TTC549 (cell line): ENCODE measurements around the gene WDR82.

Source experiments
- FAIRE-seq: peaks from 2 replicates; lab custom pipeline; 2012; peaks lifted over from hg19 to GRCh38; lab: Jason Lieb, UNC

Gene WDR82

GRCh38 chr3:52222319-52223221 is 55.9 kb downstream of the WDR82 start:
- FAIRE-seq, result no peak

GRCh38 chr3:52221563-52222318 is 56.7 kb downstream of the WDR82 start:
- FAIRE-seq, result no peak

DNA sequence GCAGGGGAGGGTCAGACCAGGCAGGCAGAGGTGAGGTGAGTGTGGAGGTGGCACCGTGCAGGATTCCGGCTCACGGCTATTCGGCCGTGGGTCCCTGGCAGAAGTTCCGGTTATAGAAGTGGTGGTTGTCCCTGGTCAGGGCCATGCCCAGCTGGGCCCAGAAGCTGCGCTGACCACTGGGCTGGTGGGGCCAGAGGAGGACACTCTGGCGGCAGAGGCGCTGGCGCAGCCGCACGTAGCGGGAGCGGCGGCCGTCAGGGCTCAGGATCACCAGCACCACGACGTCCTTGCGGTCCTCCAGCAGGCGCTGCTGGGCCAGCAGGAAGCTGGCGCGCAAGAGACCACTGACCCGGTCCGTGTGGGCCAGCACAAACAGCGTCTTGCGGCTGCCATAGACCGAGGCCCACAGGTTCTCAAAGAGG is 57.3 kb downstream of the WDR82 start:
- no peak for FAIRE-seq

DNA sequence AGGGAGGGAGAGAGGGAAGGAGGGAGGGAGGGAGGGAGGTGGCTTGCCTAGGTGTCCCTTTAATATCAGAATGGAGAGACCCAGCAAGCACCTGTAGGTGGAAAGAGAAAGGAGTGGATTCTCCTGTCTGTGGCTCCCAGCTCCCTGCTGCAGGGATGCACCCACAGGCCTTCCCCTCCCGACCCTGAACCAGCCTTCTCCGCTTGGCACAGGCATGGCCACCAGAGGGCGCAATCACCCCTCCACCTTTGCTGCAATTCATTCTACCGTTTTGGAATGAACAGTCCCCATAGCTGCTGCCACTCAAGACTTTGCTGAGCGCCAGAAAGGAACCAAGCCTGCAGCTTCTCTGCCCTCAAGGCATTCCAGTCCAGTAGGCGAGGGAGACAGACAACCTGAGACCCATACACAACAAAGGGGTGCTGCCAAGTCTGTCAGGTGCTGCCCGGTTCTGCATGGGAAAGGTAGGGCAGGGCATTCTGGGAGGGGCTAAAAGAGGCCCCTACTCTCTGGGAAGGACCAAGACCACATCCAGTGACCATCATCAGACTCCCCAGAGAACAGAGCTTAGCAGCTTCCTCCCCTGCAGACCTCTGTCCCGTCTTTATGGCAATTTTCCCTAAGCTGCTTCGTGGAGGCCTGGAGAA is 57.9 kb downstream of the WDR82 start:
- no peak for FAIRE-seq

DNA sequence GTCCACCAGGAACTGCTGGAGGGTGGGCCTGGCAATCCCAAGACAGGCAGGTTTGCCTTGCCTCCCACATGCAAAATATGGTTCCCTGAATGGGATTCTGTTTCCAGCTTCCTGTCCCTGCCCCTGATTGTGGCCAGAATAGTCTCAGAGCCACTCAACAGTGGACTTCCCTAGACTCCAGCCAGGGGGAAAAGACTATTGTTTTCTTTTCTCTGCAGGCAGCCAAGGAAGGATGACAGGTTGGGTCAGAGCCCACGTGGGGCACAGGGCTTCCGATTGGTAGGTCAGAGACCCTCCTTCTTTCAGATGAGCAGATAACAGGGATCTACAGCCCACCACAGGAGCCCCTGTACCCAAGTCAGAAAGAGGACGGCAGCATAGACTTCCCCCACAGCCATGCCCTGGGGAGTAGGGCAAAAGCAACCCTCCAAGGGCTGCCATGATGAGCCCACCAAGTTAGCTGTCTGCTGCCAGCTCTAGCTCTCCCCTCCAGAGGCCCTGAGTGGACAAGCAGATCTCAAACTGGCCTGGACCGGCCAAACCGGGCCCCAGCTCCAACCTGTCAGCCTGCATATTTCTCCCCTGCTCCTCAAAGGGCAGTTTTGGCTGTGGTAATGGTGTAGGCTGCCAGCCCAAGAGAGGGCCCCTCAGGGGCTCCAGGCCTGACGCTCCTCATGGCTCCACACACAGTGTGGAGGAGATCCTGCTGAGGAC is 59.4 kb downstream of the WDR82 start:
- FAIRE-seq, result no peak

DNA sequence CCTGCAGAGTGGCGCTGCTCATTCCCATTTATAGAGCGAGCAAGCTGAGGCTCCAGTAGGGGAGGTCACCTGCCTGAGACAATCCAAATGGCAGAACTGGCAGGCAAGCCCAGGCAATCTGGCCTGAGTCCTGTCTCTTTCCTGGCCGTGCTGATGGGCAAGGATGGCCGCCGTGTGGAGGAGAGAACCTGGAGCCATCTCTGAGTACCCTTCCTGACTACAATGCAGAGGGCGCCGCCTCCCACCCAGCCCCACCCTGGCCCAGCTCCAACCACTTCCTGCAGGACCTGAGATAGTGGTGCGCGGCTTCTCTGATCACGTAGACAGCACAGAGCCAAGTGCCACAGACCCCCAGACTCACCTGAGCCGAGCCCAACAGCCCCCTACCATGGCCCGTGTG is 60.0 kb downstream of the WDR82 start:
- FAIRE-seq, result no peak

DNA sequence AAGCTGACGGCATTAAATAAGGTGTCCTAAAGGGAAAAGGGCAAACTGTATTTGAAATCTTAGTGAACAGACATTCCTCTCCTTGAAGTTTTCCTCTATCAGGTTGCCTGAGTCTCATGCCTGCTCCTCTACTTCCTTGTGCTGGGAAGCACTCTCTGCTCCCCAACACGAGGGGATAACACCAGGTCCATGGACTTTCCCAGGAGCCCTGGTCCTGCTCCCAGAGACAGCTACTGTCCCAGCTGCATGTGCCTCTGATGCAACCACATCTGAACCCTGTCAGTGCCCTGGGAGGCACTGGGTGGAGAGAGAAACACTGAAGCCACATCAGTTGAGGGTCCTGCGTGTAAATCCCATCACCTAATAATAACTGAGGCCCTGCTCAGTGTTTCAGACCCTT is 60.4 kb downstream of the WDR82 start:
- no peak for FAIRE-seq

DNA sequence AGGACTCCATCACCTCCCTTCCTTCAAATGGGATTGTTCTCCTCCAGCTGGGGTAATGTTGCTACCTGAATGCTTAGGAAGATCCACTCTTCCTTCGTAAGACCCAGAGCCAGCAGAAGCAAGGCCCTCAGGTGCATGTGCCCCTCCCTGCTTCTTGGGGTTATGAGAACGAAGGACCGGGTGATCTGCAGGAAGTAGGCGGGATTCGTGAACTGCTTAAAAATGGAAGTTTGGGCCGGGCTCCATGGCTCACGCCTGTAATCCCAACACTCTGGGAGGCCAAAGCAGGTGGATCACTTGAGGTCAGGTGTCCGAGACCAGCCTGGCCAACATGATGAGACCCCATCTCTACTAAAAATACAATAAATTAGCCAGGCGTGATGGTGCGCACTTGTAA is 61.0 kb downstream of the WDR82 start:
- no peak for FAIRE-seq

DNA sequence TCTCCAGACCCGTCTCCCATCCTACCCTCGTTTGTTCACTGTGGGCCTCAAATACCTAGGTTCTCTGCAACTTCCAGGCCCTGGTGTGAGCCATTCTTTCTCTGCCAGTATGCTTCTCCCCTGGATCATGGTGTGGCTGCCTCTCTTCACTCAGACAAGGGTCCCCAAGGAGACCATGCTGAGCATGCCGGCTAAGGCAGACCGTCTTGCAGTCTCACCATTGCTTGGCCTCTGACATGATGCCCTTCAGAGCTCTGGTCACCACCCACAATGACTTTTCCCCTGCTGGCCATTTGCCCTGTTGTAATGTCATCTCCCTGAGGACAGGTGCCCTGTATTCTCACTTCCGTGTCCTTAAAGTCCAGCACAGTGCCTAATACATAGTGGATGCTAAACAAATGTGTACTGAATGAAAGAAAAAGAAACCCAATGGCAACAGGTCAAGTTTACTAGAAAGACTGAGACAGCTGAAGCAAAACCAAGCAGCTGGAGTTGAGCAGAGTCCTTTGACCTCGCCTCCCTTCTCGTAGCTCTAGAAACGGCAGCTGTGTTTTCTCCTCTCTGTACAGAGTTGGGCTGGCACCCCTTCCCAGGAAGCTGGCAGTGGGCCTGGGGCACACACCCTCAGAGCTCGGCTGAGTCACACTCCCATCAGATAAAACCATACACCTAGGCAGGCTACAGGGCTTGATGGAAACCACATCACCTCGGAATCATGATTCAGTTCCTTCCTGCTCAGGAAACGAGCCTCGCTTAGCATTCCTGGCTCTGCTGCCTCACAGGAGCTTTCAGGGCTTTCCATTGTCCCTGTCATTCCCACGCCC is 61.7 kb downstream of the WDR82 start:
- FAIRE-seq, result no peak

DNA sequence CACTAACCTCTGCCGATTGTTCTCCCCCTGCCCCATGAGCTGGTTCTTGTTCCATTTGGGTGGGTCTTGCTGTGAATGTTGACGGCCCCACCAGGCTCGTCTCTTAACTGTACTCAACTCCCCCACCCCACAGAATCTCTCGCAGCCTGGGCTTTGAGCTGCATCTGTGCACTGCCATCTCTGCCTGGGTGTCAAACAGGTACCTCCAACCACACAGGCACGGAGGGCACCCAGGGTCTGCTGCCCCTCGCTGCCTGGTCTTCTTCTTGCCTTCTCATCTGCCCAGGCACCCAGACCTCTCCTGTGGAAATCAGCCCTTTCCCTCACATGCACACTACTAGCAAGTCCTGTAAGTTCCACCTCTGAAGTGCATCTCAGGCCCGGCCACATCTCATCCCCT is 63.1 kb downstream of the WDR82 start:
- FAIRE-seq, result no peak

DNA sequence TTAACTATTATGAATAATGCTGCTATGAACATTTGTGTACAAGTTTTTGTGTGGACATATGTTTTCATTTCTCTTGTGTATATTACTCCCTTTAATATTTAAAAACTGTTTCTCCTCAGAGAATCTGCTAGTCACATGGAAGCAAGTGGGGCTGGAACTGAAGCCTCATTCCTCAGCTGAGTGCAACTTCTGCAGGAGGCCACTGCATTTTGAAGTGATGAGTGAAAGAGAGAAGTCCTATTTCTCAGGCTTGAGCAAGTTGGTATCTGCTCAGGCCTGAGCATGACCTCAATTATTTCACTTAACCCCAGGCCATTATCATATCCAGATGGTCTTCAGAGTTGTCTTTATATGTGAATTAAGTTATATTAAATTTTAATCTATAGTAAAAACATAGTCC is 64.5 kb downstream of the WDR82 start:
- no peak for FAIRE-seq

- FAIRE-seq, result no peak
Measured at GRCh38 chr3:52213005-52213404, 65.4 kb downstream of the WDR82 start.

- FAIRE-seq, result no peak
Measured at GRCh38 chr3:52211268-52211891, 67.1 kb downstream of the WDR82 start.

DNA sequence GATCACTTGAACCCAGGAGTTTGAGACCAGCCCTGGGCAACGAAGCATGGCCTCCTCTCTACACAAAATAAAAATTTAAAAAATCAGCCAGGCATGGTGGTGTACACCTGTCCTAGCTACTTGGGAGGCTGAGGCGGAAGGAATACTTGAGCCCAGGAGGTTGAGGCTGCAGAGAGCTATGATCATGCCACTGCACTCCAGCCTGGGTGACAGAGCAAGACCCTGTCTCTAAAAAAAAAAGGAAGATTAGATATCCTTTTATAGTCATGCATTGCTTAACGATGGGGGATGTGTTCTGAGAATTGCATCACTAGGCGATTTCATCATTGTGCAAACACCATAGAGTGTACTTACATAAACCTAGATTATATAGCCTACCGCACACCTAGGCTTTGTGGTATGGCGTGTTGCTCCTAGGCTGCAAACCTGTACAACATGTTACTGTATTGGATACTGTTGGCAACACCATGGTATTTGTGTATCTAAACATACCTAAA is 67.9 kb downstream of the WDR82 start:
- FAIRE-seq, result no peak

DNA sequence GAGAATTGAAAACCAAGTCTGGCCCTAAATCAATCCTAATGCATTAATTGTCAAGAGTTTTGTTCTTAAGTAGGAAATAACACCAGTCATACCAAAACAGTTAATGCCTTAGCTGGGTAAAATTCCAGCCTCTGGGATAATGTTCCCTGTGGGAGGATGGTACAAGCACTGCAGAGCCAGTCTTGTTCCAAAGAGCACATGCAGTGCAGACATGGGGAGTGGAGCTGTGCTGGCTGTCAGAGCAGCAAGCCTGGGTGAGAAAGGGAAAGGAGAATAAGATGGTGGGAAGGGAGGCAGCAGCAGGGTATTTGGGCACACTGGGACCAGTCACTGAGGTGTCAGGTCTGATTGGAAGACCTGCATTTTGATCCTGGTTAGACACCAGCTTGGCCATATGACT is 68.4 kb downstream of the WDR82 start:
- no peak for FAIRE-seq

- FAIRE-seq, result no peak
Measured at GRCh38 chr3:52208556-52208955, 69.9 kb downstream of the WDR82 start.

GRCh38 chr3:52205727-52206372 is 72.6 kb downstream of the WDR82 start:
- FAIRE-seq, result no peak
